WTC11 (cell line): Measurements from ENCODE around the gene SMIM34.
"Not testable (repeated sequence)": the region's sequence is repeated elsewhere in the genome, so short reads cannot be mapped to it uniquely, and the experiment has no call there.

Source experiments
- CTCF ChIP-seq: fragments of 200-600 bp; IDR thresholded peaks from 2 replicates; pipeline ENCODE4 v1.8.0; 2022; ENCODE audit warnings: antibody characterized with exemption
- NR2C2 ChIP-seq: sonication (generic); formaldehyde crosslinking; IDR thresholded peaks from 2 replicates; pipeline ENCODE4 v1.8.0; 2022; ENCODE audit warnings: mild to moderate bottlenecking, missing genetic modification reagents
- TF ChIP-seq, protein P1 (sequence below): sonication (generic); formaldehyde crosslinking; IDR thresholded peaks from 2 replicates; pipeline ENCODE4 v1.8.0; 2022; ENCODE audit warnings: mild to moderate bottlenecking, missing genetic modification reagents

DNA sequence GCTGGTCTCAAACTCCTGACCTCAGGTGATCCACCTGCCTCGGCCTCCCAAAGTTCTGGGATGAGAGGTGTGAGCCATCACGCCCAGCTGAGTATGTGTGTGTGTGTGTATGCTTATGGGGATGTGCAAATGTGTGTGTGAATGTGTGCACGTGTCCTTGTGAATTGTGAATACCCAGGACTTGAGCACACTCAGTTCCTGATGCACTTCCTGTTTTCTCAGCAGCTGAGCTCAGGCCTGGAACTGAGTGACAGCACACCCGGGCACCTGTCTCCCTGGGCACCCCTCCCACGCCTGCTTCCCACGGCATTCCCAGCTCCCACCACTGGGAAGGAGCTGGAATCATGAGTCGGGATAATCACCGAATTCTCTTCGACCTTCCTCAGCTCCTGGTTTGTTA is 16.5 kb downstream of the SMIM34 start:
- TF ChIP-seq CTCF; NR2C2 (CRISPR knock-in tag): not testable (repeated sequence)
- TF ChIP-seq, protein P1, sequence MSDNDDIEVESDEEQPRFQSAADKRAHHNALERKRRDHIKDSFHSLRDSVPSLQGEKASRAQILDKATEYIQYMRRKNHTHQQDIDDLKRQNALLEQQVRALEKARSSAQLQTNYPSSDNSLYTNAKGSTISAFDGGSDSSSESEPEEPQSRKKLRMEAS (CRISPR knock-in tag): not testable (repeated sequence)
